ENCODE data around the gene TRIM13.

- TF ChIP-seq CTCF (conservative IDR thresholded peaks at IDR 0.05): no peak
- no peak for TF ChIP-seq ZFX (IDR thresholded peaks at IDR 0.05)
Measured at GRCh38 chr13:50015750-50016149, 18.9 kb downstream of the TRIM13 start.

Measured in C4-2B (cell line).